ENCODE measurements around the gene CLCA2. TPM values are rescaled to one million over a fixed set of nuclear protein-coding genes. Genes with fewer than 3 reads are reported as not detected.

CLCA2 gene
- total RNA-seq, 1 experiment from 2014 or later: not detected

- CTCF ChIA-PET: no interaction called here
- TF ChIP-seq CTCF (conservative IDR thresholded peaks at IDR 0.05; ENCODE audit: low read depth, low read length) (no peak), EZH2 (IDR thresholded peaks at IDR 0.05; ENCODE audit: borderline replicate concordance, low read depth, low read length, poor library complexity, severe bottlenecking) (no peak)
- no TSS peak for BruUV-seq (replicated peaks)
- intact Hi-C loops (cut with micrococcal nuclease; ENCODE audit: unreplicated experiment): no loop called here
- Histone ChIP-seq H3K27ac (ENCODE audit: low read depth, low read length, poor library complexity, severe bottlenecking) (no peak overlapping the region), H3K9me3 (ENCODE audit: low read depth, low read length, poor library complexity, severe bottlenecking) (no peaks in the 10 kb centered on the region), H3K4me1 (ENCODE audit: insufficient read depth, low read length, poor library complexity, severe bottlenecking) (no peaks in the 10 kb centered on the region), H3K36me3 (ENCODE audit: insufficient read depth, low read length, poor library complexity, severe bottlenecking) (no peaks in the 10 kb centered on the region), H3K27me3 (replicated peaks; ENCODE audit: insufficient read depth, low read depth, low read length, poor library complexity) (no peaks in the 10 kb centered on the region), H3K4me3 (ENCODE audit: low read depth, low read length, poor library complexity, severe bottlenecking) (no peak overlapping the region)
- DNase-seq (ENCODE audit: low spot score): no peak
- POLR2A ChIA-PET (ENCODE audit: low non-redundant PET): no interaction called here
Observed at GRCh38 chr1:86441581-86441980, 17.6 kb downstream of the CLCA2 start.

GRCh38 chr1:86441997-86442396, 18.0 kb downstream of the CLCA2 start:
- no peak for DNase-seq (ENCODE audit: low spot score)
- CTCF ChIA-PET: no interaction called here
- TF ChIP-seq EZH2 (IDR thresholded peaks at IDR 0.05; ENCODE audit: borderline replicate concordance, low read depth, low read length, poor library complexity, severe bottlenecking) (no peak), CTCF (conservative IDR thresholded peaks at IDR 0.05; ENCODE audit: low read depth, low read length) (no peak)
- intact Hi-C loops (cut with micrococcal nuclease; ENCODE audit: unreplicated experiment): no loop called here
- POLR2A ChIA-PET (ENCODE audit: low non-redundant PET): no interaction called here
- H3K4me1 ChIP-seq (ENCODE audit: insufficient read depth, low read length, poor library complexity, severe bottlenecking): no peaks in the 10 kb centered on the region
- H3K27ac ChIP-seq (ENCODE audit: low read depth, low read length, poor library complexity, severe bottlenecking): no peak overlapping the region
- no TSS peak for BruUV-seq (replicated peaks)
- H3K4me3 ChIP-seq (ENCODE audit: low read depth, low read length, poor library complexity, severe bottlenecking): no peak overlapping the region
- no peaks in the 10 kb centered on the region for H3K36me3 ChIP-seq (ENCODE audit: insufficient read depth, low read length, poor library complexity, severe bottlenecking)
- H3K9me3 ChIP-seq (ENCODE audit: low read depth, low read length, poor library complexity, severe bottlenecking): no peaks in the 10 kb centered on the region
- H3K27me3 ChIP-seq (replicated peaks; ENCODE audit: insufficient read depth, low read depth, low read length, poor library complexity): no peaks in the 10 kb centered on the region

GRCh38 chr1:86445919-86446318, 21.9 kb downstream of the CLCA2 start:
- Histone ChIP-seq H3K4me3 (ENCODE audit: low read depth, low read length, poor library complexity, severe bottlenecking) (no peak overlapping the region), H3K9me3 (ENCODE audit: low read depth, low read length, poor library complexity, severe bottlenecking) (no peaks in the 10 kb centered on the region), H3K4me1 (ENCODE audit: insufficient read depth, low read length, poor library complexity, severe bottlenecking) (no peaks in the 10 kb centered on the region), H3K27ac (ENCODE audit: low read depth, low read length, poor library complexity, severe bottlenecking) (no peak overlapping the region), H3K36me3 (ENCODE audit: insufficient read depth, low read length, poor library complexity, severe bottlenecking) (no peaks in the 10 kb centered on the region), H3K27me3 (replicated peaks; ENCODE audit: insufficient read depth, low read depth, low read length, poor library complexity) (no peaks in the 10 kb centered on the region)
- TF ChIP-seq EZH2 (IDR thresholded peaks at IDR 0.05; ENCODE audit: borderline replicate concordance, low read depth, low read length, poor library complexity, severe bottlenecking) (no peak), CTCF (conservative IDR thresholded peaks at IDR 0.05; ENCODE audit: low read depth, low read length) (no peak)
- intact Hi-C loops (cut with micrococcal nuclease; ENCODE audit: unreplicated experiment): no loop called here
- POLR2A ChIA-PET (ENCODE audit: low non-redundant PET): no interaction called here
- no peak for DNase-seq (ENCODE audit: low spot score)
- CTCF ChIA-PET: no interaction called here
- BruUV-seq (replicated peaks): no TSS peak

Data from A673 (cell line).